Umbilical cord (tissue), 2 donors: ENCODE data around the gene CDH4. TPM values are rescaled to one million over a fixed set of nuclear protein-coding genes. Genes with fewer than 3 reads are reported as not detected.

Source experiments
- DNase-seq: peaks from one replicate; pipeline ENCODE4 v3.0.0-alpha.2; 2015; ENCODE audit warnings: low spot score
- total RNA-seq: library from RNA; depleted of rRNA; stranded (reverse); fragments of >200 nt; gene quantifications from one replicate; pipeline ENCODE4 v1.2.3, GENCODE V29; 2014; ENCODE audit warnings: low replicate concordance; ENCODE audit not compliant: insufficient read depth

The CDH4 gene
- total RNA-seq, 1 donor from 2014 or later: 0.48 TPM

- no peak for DNase-seq
Measured at GRCh38 chr20:61532736-61533135, 280.7 kb downstream of the CDH4 start.

DNA sequence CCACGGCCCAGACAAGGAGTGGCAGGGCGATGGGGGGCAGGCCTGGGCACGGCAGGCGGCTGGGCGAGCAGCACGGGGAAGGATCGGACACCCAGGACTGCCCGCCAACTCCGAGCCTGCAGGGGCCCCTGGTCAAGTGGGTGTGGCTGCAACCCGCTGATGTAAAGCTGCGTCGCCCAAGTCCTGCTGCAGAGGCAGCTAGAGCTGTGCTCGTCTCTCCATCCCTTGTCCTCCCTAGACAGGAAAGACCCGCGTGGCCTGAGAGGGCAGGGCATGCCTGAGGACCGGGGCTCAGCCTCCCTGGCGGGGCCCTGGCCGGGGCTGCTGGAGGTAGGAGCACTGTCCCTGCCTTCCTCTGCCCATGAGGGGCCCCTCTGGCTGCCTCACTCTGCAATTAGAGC is 281.2 kb downstream of the CDH4 start:
- DNase-seq: no peak

DNA sequence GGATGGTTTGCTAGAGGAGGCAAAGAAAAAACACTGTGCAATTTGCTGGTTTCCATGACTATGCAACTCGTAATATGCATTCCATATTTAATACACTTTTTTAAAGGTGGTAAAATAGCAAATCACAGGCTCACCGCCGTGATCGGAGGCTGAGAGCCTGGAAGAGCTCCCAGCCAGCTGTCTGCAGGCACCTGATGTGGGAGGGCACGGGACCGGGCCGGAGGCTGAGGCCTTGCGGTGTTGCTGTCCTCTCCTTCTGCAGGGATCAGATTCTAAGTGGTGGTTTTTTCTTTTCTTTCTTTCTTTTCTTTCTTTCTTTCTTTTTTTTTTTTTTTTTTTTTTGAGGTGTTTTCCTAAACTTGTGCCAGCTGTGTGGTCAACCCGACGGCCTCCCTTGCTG is 282.3 kb downstream of the CDH4 start:
- DNase-seq: no peak

GRCh38 chr20:61535091-61535490 is 283.0 kb downstream of the CDH4 start:
- no peak for DNase-seq

DNA sequence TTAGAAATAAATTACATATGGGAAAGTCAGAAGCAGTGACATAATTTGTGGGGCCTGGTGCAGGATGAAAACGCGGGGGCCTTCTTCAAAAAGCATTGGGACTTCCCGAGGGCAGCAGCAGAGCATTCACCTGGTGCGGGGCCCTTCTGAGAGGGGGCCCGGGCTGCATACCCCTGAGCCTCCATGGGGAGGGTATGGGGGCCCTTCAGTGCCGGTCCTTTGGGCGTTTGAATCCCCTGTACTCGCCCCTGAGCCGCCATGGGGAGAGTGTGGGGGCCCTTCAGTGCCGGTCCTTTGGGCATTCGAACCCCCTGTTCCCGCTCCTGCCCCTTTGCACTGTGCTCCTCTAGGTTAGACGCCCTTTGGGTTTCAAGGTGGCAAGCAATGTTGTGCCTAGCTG is 283.5 kb downstream of the CDH4 start:
- no peak for DNase-seq

DNA sequence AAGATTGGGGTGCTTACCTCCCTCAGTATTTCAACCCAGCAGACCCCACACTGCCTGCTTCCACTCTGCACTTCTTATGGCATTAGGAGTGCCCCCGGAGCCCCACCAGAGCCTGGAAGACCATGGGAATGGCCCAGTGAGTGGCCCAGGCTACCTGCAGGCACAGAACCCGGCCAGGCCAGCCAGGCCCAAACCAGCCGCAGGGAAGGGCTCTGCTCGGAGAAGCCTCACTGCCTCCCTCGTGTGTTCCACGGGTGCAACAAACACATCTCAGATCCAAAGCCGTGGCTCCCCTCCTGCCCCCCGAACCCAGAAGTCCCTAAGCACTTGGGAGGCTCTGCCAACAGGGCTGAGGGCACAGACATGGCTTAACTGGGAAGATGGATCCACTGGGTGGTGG is 283.9 kb downstream of the CDH4 start:
- no peak for DNase-seq

DNA sequence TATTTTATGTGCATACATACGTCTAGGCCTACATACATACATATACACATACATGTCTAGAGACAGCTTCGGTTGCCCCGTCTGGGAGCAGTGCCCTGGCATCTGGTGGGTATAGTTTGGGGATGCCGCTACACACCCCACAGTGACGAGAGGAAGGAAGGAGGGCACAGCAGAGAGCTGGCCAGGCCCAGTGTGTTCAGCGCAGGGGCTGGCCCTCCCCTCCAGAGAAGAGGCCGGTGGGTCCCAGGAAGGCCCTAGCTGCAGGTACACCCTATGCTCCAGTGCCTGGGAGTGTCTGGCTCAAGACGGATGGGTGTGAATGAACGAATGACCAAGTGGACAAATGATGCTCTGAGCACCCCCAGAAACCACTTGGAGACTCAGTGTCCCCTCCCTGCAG is 284.6 kb downstream of the CDH4 start:
- no peak for DNase-seq

GRCh38 chr20:61537239-61538182 is 285.4 kb downstream of the CDH4 start:
- no peak for DNase-seq

DNA sequence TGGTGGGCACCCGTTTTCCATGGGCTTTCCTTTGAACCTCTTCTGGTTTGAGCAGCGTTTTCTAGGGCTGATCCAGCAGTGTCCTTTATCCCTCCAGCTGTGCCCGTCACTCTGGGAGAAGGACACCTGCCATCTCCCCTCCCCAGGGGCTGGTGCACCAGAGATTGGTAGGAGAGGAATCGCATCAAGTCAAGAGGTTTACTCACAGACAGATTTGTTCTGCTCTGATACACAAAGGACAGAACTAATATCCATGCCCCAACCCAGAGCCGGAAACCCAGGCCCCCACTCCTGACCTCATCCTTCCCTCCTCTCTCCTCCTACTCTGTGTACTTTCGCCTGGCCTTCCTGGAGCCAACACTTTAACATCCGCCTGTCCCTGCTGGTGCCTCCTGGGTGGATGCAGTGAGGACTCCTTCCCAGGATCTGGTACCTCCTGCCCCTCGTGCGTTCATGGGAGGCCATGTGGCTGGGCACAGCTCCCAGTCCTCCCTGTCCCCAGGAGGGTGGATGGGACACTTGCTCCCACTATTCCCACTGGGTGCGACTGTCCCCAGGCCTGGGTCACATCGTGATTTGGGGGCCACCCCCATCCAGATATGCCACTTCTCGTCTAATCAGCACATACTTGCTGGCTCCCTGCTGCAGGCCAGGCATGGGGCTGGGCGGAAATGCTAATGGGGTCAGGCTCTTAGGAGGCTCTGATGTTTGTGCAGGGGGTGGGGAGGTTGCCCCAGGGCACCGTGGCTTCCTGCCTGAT is 286.3 kb downstream of the CDH4 start:
- DNase-seq: no peak

DNA sequence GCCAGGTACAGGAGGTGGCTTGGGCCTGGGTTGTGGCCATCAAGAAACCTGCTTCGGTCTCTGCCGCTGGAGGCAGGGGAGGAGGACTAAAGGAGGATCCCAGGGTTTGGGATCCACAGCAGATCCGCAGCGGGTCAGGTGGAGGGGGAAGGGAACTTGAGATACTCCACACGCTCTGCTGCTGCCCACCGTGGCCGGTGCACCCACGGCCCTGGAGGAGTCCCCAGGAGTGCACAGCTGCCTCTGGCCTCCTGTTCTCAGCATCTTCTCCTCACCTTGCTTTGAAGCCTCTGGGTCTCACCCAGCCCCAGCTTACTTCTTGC is 286.8 kb downstream of the CDH4 start:
- no peak for DNase-seq

GRCh38 chr20:61539706-61540360 is 287.8 kb downstream of the CDH4 start:
- no peak for DNase-seq

- DNase-seq: no peak
Measured at GRCh38 chr20:61541537-61541936, 289.5 kb downstream of the CDH4 start.

- DNase-seq: no peak
Measured at GRCh38 chr20:61543086-61543485, 291.0 kb downstream of the CDH4 start.

DNA sequence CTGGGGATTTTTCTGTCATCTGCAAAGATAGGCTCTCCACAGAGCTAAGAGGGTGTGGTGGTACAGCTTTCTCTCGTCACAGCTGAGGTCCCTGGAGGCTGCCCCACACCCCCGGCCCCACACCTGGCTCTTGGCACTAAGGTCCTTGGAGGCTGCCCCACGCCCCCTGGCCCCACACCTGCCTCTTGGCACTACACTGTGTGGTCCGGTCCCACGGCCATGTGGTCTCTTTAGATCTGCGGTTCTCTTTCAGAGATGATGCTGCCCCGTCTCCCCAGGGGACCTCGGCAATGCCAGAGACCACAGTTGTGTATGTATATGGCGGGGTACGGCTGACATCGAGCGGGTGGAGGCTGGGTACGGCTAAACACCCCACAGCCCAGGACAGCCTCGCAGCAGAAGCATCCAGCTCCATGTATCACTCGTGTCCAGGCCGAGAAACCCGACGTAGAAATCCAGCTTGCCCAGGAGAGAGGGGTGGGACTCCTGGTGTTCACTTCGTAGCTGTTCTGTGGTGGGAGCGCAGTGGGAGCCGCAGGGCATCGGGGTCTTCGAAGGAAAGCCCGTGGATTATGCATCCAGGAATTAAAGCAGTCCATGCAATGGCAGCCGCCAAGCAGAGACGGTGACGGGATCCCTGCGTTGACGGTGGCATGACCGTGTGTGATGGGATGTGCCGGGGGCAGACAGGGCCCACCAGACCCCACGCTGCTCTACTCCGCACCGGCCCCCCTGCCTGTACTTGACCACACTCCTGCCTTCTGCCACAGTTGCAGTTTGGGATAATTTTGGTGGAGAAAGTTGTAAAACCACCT is 292.1 kb downstream of the CDH4 start:
- DNase-seq: no peak

GRCh38 chr20:61544910-61545889 is 293.1 kb downstream of the CDH4 start:
- DNase-seq: no peak

DNA sequence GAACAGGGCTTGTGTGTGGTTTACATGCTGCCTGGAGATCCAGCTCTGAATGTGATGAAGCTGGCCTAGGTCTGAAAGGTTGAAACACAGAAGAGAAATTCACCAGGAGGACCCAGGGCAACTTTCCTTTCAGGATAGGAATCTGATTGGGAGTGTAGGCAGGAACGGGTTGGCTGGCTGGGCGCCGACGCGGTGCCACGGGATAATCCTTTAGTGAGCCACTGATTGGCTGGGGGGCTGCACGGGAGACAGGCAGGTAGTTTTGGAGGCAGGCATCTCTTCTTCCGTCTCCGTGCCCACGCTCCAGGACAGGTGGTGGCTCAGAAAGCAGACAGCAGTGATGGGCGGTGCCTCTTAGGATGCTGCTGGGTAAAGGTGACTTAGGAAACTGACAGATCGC is 294.6 kb downstream of the CDH4 start:
- no peak for DNase-seq

GRCh38 chr20:61548069-61548468 is 296.0 kb downstream of the CDH4 start:
- no peak for DNase-seq

GRCh38 chr20:61549865-61550264 is 297.8 kb downstream of the CDH4 start:
- DNase-seq: no peak

- no peak for DNase-seq
Measured at GRCh38 chr20:61551401-61551800, 299.3 kb downstream of the CDH4 start.

DNA sequence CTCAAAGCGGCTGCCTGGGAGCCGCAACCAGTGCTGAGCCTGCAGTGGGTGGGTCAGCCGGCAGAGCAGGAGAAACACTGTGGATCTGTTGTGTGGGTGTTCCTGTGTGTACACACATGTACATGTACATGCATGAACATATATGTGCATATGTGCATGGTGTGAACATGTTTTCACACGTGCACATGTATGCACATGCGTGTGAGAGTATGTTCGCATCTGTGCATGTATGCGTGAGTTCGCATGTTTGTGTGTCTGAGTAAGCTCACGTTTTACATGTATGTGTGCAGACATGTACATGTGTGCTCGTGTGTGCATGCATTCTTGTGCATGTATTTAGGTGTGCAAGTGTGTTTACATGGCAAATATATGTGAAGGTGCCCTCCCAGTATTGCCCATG is 302.6 kb downstream of the CDH4 start:
- DNase-seq: no peak
